SK-N-SH treated with all-trans-retinoic acid at 6 μM for 48 hours (cell line): ENCODE data around the gene GRAMD1B.

Experiments
- ARNTL ChIP-seq: fragments of 450-650 bp; formaldehyde crosslinking; IDR thresholded peaks from 2 replicates; pipeline ENCODE4 v1.5.0; 2020; ENCODE audit warnings: low read depth, mild to moderate bottlenecking, moderate library complexity, borderline replicate concordance
- CSDC2 ChIP-seq: fragments of 250-450 bp; sonication (Bioruptor Pico); IDR thresholded peaks from 2 replicates; pipeline ENCODE4 v1.5.0; 2020; ENCODE audit warnings: mild to moderate bottlenecking, moderate library complexity
- PATZ1 ChIP-seq: fragments of 250-450 bp; sonication (Bioruptor Pico); IDR thresholded peaks from 2 replicates; pipeline ENCODE4 v1.8.0; 2020; ENCODE audit warnings: mild to moderate bottlenecking, moderate library complexity, borderline replicate concordance
- RARB ChIP-seq: fragments of 250-450 bp; sonication (Bioruptor Pico); IDR thresholded peaks from 2 replicates; pipeline ENCODE4 v1.8.0; 2021; ENCODE audit warnings: mild to moderate bottlenecking, moderate library complexity
- SNAI2 ChIP-seq: fragments of 250-450 bp; sonication (Bioruptor Pico); IDR thresholded peaks from 2 replicates; pipeline ENCODE4 v1.5.0; 2020; ENCODE audit warnings: mild to moderate bottlenecking, moderate library complexity
- TCF4 ChIP-seq: fragments of 250-450 bp; sonication (Bioruptor Pico); IDR thresholded peaks from 2 replicates; pipeline ENCODE4 v1.8.0; 2021; ENCODE audit warnings: mild to moderate bottlenecking, moderate library complexity, borderline replicate concordance
- TOX ChIP-seq: fragments of 250-450 bp; sonication (Bioruptor Pico); IDR thresholded peaks from 2 replicates; pipeline ENCODE4 v1.8.0; 2021; ENCODE audit warnings: mild to moderate bottlenecking, moderate library complexity, borderline replicate concordance
- ZFP30 ChIP-seq: fragments of 450-650 bp; formaldehyde crosslinking; IDR thresholded peaks from 2 replicates; pipeline ENCODE4 v1.5.0; 2022; ENCODE audit warnings: mild to moderate bottlenecking, moderate library complexity
- TF ChIP-seq, protein P1 (sequence below): fragments of 250-450 bp; sonication (Bioruptor Pico); IDR thresholded peaks from 2 replicates; pipeline ENCODE4 v1.5.1; 2020; ENCODE audit warnings: low read depth, mild to moderate bottlenecking, moderate library complexity
- TF ChIP-seq, protein P2 (sequence below): fragments of 250-450 bp; sonication (Bioruptor Pico); IDR thresholded peaks from 2 replicates; pipeline ENCODE4 v1.8.0; 2021; ENCODE audit warnings: low read depth, mild to moderate bottlenecking, moderate library complexity, borderline replicate concordance

DNA sequence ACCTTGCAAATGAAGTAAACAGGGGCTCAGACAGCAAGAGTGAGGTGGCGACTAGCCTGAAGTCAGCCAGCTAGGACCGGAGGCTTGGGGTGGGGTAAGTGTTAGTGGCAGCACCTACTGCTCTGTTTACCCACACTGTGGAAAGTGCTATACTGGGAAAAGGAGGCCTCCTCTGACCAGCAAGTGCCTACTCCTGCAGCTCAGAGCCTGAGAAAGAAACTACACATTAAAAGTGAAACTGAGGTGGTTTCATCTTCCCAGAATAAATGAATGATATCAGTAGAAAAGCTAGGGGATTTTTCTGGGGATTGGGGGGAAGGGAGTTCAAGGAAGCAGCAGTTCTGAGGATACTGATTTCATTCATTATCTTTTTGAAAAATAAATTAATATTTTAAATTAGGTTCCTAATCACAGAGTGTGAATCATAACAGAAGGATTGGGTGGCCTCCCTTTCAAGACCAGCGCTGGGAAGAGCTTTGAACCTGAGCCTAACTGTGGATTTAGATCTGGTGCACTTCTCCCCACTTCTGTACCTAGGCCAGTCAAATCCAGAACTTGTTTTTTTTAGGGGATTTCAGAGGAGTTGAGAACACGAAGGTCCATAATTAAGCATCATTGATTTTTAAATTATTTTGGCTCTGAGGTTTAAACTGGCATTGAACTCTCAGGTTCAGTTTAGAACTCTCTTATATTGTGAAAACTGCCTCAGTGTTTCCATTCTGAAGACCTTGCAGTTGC, 48.1 kb upstream of the GRAMD1B start:
- TF ChIP-seq RARB (CRISPR knock-in tag) (no peak), TOX (CRISPR knock-in tag) (no peak), ARNTL (CRISPR knock-in tag) (no peak), PATZ1 (CRISPR knock-in tag) (no peak), TCF4 (CRISPR knock-in tag) (no peak), SNAI2 (CRISPR knock-in tag) (no peak), ZFP30 (CRISPR knock-in tag) (no peak), CSDC2 (no peak)
- TF ChIP-seq, protein P1, sequence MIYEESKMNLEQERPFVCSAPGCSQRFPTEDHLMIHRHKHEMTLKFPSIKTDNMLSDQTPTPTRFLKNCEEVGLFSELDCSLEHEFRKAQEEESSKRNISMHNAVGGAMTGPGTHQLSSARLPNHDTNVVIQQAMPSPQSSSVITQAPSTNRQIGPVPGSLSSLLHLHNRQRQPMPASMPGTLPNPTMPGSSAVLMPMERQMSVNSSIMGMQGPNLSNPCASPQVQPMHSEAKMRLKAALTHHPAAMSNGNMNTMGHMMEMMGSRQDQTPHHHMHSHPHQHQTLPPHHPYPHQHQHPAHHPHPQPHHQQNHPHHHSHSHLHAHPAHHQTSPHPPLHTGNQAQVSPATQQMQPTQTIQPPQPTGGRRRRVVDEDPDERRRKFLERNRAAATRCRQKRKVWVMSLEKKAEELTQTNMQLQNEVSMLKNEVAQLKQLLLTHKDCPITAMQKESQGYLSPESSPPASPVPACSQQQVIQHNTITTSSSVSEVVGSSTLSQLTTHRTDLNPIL, result no peak
- TF ChIP-seq, protein P2, sequence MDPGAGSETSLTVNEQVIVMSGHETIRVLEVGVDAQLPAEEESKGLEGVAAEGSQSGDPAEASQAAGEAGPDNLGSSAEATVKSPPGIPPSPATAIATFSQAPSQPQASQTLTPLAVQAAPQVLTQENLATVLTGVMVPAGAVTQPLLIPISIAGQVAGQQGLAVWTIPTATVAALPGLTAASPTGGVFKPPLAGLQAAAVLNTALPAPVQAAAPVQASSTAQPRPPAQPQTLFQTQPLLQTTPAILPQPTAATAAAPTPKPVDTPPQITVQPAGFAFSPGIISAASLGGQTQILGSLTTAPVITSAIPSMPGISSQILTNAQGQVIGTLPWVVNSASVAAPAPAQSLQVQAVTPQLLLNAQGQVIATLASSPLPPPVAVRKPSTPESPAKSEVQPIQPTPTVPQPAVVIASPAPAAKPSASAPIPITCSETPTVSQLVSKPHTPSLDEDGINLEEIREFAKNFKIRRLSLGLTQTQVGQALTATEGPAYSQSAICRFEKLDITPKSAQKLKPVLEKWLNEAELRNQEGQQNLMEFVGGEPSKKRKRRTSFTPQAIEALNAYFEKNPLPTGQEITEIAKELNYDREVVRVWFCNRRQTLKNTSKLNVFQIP (CRISPR knock-in tag), result no peak
